ENCODE data around the gene KAT6B.

- TF ChIP-seq CTCF (IDR thresholded peaks at IDR 0.05) (no peak), ZFX (IDR thresholded peaks at IDR 0.05; ENCODE audit: borderline replicate concordance) (no peak)
Observed at GRCh38 chr10:74975758-74976157, 149.4 kb downstream of the KAT6B start.

Measured in 22Rv1 (cell line).